Stomach (tissue), 4 donors: ENCODE results near the gene CFP.

ENCODE experiments used
- EP300 ChIP-seq: sonication (generic); formaldehyde crosslinking; IDR thresholded peaks from one replicate; pipeline ENCODE4 v1.6.1; 2017; ENCODE audit warnings: antibody characterized with exemption
- POLR2A ChIP-seq, 4 donors: fragments of 450-650 bp; IDR thresholded peaks; one replicate each; pipeline ENCODE4 v1.6.1; 2016; ENCODE audit warnings: antibody characterized with exemption in 4 of 4, control low read depth in 2 of 4, mild to moderate bottlenecking in 1 of 4, moderate library complexity in 1 of 4
- POLR2AphosphoS5 ChIP-seq, 3 donors: sonication (generic); formaldehyde crosslinking; IDR thresholded peaks; one replicate each; pipeline ENCODE4 v1.6.1; 2016; ENCODE audit warnings: antibody characterized with exemption in 3 of 3
- TF ChIP-seq, protein P1 (sequence below), 7 experiments: fragments of 450-650 bp in 4 of 7; fragments of 200-600 bp in 3 of 7; sonication (generic) in 3 of 7; IDR thresholded peaks; one replicate each; pipeline ENCODE4 v1.5.1; 2016 to 2019; ENCODE audit warnings: antibody characterized with exemption in 7 of 7, control low read depth in 2 of 7, mild to moderate bottlenecking in 1 of 7

DNA sequence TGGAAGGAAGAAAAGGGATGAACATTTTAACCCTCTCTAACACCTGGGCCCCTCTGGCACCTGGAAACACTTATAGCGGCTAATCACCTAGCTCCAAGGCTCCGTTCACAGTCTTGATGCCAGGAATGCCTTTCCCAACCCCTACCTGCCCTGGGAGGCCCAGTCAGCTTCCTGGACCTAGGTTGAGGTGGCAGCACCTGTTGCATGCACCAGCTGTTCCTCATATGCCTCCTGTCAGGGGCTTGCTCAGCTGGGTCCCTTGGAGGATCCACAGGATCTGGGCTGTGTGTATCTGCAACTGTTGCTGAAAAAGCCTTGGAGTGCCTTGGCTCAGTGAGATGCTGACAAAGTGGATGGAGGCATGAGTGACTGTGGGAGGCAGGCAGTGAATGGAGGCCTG is 4.4 kb downstream of the CFP start:
- TF ChIP-seq POLR2A (IDR thresholded peaks at IDR 0.05): no peak
- TF ChIP-seq, protein P1, sequence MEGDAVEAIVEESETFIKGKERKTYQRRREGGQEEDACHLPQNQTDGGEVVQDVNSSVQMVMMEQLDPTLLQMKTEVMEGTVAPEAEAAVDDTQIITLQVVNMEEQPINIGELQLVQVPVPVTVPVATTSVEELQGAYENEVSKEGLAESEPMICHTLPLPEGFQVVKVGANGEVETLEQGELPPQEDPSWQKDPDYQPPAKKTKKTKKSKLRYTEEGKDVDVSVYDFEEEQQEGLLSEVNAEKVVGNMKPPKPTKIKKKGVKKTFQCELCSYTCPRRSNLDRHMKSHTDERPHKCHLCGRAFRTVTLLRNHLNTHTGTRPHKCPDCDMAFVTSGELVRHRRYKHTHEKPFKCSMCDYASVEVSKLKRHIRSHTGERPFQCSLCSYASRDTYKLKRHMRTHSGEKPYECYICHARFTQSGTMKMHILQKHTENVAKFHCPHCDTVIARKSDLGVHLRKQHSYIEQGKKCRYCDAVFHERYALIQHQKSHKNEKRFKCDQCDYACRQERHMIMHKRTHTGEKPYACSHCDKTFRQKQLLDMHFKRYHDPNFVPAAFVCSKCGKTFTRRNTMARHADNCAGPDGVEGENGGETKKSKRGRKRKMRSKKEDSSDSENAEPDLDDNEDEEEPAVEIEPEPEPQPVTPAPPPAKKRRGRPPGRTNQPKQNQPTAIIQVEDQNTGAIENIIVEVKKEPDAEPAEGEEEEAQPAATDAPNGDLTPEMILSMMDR (IDR thresholded peaks at IDR 0.05): no peak
- TF ChIP-seq EP300: no peak
- no peak for TF ChIP-seq POLR2AphosphoS5 (IDR thresholded peaks at IDR 0.05)
